GM12865 (cell line): ENCODE results near the gene KRTAP4-11.
"Not testable (repeated sequence)": the region's sequence is repeated elsewhere in the genome, so short reads cannot be mapped to it uniquely, and the experiment has no call there.

Experiments
- DNase-seq: peaks from one replicate; pipeline ENCODE4 v3.0.0; 2010; ENCODE audit warnings: low read depth
- H3K4me3 ChIP-seq: 2 replicates; pipeline ENCODE4 v1.5.1; 2011; ENCODE audit warnings: mild to moderate bottlenecking, low read depth, low read length, control low read depth
- CTCF ChIP-seq: IDR thresholded peaks from 2 replicates; pipeline ENCODE4 v1.5.1; 2011; ENCODE audit warnings: low read length, control low read depth, low read depth, inconsistent platforms; ENCODE audit not compliant: insufficient read depth; ENCODE audit errors: missing control alignments

The KRTAP4-11 gene

DNA sequence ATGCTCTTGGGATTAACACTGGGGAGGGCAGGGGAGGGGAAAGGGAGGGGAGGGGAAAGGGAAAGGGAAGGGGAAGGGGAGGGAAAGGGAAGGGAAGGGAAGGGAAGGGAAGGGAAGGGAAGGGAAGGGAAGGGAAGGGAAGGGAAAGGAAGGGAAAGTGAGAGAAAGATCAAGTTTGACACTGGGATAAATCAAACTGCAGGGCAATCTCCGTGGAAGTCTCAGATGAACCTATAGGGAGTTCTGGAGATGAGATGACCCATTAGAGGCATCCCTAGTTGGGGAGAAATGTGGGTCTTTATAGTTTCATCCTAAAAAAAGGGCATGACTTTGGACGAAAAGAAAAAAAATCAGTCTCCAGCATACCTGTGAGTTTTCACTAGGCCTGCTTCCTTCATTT, 3.6 kb upstream of the KRTAP4-11 start:
- no peak for TF ChIP-seq CTCF
- H3K4me3 ChIP-seq: no peak overlapping the region
- no peak for DNase-seq

DNA sequence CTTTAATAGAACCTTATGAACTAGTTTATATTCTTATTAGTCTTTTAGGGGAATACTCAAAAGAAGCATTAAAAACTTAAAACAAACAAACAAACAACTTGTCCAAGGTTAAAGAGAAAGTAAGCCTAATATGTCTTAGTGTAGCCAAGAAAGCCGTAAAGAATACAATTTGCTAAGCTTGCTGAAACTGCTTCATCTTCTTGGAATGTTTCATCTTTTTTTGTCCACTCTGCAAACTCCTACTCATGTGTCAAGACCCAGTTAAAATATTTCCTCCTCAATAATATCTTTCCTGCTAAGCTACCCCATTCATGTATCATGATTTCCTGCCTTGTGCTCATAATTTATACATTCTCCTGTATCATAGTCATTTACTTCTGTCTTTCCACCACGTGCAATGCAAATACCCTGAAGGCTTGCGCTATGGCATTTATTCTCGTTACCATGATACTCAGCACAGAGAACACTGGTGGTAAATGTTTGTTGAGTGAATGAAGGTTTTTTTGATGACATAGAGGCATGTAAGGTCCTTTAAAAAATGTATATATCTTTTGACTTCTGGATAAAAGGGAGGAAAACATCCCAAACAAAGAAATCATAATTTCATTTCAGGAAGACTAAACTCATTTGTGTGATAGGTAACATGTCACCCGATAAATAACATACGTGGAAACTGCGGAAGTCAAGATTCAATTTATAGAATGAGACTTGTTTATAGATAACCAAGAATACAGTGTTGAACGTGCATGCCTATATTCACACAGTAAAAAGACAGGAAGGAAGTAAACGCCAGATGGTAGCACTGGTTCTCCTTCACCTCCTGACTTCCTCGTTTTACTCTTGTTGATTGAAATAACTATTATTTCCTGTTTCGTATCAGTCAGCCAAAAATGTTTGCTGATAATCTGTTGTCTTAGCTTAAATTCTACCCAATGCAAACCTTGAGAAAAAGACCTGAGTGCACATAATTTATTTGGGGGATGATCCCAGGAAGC, 1.8 kb upstream of the KRTAP4-11 start:
- H3K4me3 ChIP-seq, DNase-seq: not testable (repeated sequence)

DNA sequence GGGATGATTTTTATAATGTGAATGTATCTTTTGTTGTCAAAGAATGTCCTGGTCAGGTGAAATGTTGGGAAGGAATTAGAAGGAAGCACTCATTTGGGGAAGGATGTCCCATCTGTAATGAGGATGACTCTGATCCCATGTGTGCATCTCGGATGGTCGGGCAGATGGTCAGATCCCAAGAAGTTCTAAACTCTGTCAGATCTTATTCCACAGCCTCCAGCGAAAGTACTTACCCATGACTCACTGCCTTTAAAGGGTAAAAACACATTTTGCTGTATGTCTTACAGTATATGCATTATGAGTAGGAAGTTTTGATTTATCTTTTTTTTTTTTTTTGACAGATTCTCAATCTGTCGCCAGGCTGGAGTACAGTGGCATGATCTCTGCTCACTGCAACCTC, 548 bp upstream of the KRTAP4-11 start:
- no peak for TF ChIP-seq CTCF
- no peak overlapping the region for H3K4me3 ChIP-seq
- DNase-seq: no peak

DNA sequence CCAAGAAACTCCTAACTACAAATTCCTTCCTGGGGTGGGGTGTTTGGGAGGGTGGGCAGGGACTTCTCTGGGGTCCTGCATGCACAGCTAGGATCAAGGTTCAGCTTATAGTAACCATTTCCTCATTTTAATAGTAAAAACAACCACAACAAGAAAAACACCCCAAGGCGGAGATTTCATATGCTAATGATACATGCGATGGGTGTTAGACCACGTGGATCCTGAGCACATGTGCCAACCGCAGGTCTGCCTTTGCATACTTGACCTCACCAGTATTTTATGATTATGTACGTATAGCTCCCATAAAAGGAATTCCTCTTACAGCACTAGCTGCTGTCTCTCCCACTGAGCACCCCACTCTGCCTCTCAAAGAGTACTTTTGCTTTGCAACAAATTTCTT, 1.9 kb downstream of the KRTAP4-11 start:
- H3K4me3 ChIP-seq: no peak overlapping the region
- TF ChIP-seq CTCF: no peak
- DNase-seq: no peak

GRCh38 chr17:41111151-41111885, 6.9 kb downstream of the KRTAP4-11 start:
- no peak for TF ChIP-seq CTCF
- no peak for DNase-seq
- H3K4me3 ChIP-seq: no peak overlapping the region

DNA sequence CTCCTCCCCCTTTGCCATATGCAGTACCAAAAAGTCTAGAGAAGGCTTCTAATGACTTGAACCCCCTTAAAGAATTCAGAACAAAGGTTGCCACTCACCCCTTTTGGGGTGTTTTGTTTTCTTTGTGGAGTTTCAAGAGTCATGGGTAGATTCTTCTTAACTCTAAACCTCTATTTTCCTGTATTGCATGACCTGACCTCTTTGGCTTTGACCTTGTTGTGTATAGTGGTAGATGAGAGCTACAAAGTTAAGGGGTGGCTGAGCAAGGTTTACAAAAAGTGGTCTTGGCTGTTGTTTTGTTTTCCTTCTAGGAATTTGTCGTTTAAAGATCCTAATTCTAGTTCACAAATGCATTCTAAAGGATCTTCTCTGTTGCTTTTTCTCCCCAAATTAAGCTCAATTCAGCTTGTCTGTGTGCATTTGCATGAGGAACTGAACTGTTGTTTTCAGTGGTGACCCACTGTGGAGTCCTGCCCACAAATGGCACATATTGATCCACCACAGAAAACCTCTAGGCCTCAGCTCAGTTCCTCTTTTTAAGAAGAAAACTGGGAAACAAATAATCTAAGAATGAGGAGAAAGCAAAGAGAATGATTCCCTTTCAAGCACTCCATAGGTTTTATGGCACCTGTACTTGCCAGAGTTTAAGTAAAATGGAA, 9.3 kb downstream of the KRTAP4-11 start:
- DNase-seq, H3K4me3 ChIP-seq: not testable (repeated sequence)

DNA sequence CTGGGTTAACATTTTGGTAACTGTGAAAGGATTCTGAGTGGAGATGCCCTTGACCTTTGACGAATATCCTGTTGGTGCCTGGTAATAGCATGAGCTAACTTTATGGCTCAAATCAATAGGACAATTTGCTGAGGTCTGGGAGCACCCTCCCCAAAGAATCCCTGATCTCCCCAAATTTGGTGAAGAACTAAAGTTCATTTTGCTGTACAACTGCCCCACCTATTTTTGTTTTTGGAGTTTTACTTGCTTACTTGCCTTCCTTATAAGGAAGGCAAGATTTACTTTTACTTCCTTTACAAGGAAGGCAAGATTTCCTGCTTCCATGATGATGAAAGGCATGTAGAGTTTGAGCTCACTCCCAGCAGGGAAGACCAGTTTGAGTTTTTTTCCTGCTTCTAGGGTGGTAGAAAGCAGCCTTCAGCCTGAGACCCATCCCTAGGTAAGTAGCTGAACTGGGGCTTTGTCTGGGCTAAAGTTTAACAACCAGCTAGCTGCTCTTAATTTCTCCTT, 10.2 kb downstream of the KRTAP4-11 start:
- no peak for DNase-seq
- no peak overlapping the region for H3K4me3 ChIP-seq
- no peak for TF ChIP-seq CTCF

GRCh38 chr17:41105347-41105746, 12.8 kb downstream of the KRTAP4-11 start, which contains the start of gene KRTAP4-9:
TSS of gene KRTAP4-9 (plus strand) at chr17:41105389. CDS start at chr17:41105389, 0 bp downstream.
- not testable (repeated sequence) for H3K4me3 ChIP-seq, DNase-seq

GRCh38 chr17:41104386-41105038, 13.7 kb downstream of the KRTAP4-11 start:
- not testable (repeated sequence) for DNase-seq, H3K4me3 ChIP-seq
